Esophagus muscularis mucosa (tissue), 4 donors: ENCODE measurements around the gene SSTR5. TPM values are rescaled to one million over a fixed set of nuclear protein-coding genes. Genes with fewer than 3 reads are reported as not detected.
"Not testable (repeated sequence)": the region's sequence is repeated elsewhere in the genome, so short reads cannot be mapped to it uniquely, and the experiment has no call there.

Source experiments
- DNase-seq: peaks from one replicate; pipeline ENCODE4 v3.0.0-alpha.2; 2017; ENCODE audit errors: extremely low spot score
- H3K27ac ChIP-seq, 4 donors: fragments of 200-600 bp; sonication (generic); replicated peaks in 1 of 4; 1 replicate in 3 of 4; 2 replicates in 1 of 4; pipeline ENCODE4 v1.5.1; 2016 to 2019; ENCODE audit warnings: mild to moderate bottlenecking in 1 of 4
- H3K27me3 ChIP-seq, 4 donors: fragments of 200-600 bp; sonication (generic); one replicate each; pipeline versions ENCODE4 v1.5.1 to v1.6.0; 2016 to 2019
- H3K36me3 ChIP-seq, 4 donors: fragments of 200-600 bp; sonication (generic); one replicate each; pipeline ENCODE4 v1.5.1; 2016 to 2019
- H3K4me1 ChIP-seq, 4 donors: fragments of 200-600 bp; sonication (generic); one replicate each; pipeline ENCODE4 v1.5.1; 2016 to 2019
- H3K4me3 ChIP-seq, 4 donors: fragments of 200-600 bp; sonication (generic); 1 replicate in 2 of 4; 2 replicates in 2 of 4; pipeline ENCODE4 v1.5.1; 2016 to 2019; ENCODE audit warnings: mild to moderate bottlenecking in 4 of 4, moderate library complexity in 1 of 4
- H3K9me3 ChIP-seq, 4 donors: fragments of 200-600 bp; sonication (generic); 1 replicate in 3 of 4; 2 replicates in 1 of 4; pipeline ENCODE4 v1.5.1; 2016 to 2019
- EP300 ChIP-seq: sonication (generic); formaldehyde crosslinking; IDR thresholded peaks from one replicate; pipeline ENCODE4 v1.6.1; 2017; ENCODE audit warnings: antibody characterized with exemption
- POLR2A ChIP-seq: fragments of 450-650 bp; IDR thresholded peaks from one replicate; pipeline ENCODE4 v1.6.1; 2017; ENCODE audit warnings: antibody characterized with exemption, moderate library complexity, mild to moderate bottlenecking, low read depth
- POLR2AphosphoS5 ChIP-seq, 2 donors: sonication (generic); formaldehyde crosslinking; IDR thresholded peaks; one replicate each; pipeline ENCODE4 v1.6.1; 2017; ENCODE audit warnings: antibody characterized with exemption in 2 of 2
- WGBS: methylation state at CpG from one replicate; pipeline ENCODE4 v1.1.5; 2018; 5-methylcytosine and 5-hydroxymethylcytosine counted together
- intact Hi-C: fragments of 100-400 bp; cut with DNase I; formaldehyde crosslinking; loops from one replicate; pipeline ENCODE4 v1.15.1; 2023
- total RNA-seq, 4 donors: library from RNA; depleted of rRNA; stranded (reverse); fragments of >200 nt; gene quantifications; one replicate each; pipeline versions ENCODE4 v1.1.0 to v1.2.1, GENCODE V29; 2016
- TF ChIP-seq, protein P1 (sequence below), 3 experiments: fragments of 200-600 bp in 2 of 3; fragments of 450-650 bp in 1 of 3; sonication (generic) in 2 of 3; IDR thresholded peaks; one replicate each; pipeline ENCODE4 v1.5.1; 2017 to 2019; ENCODE audit warnings: antibody characterized with exemption in 3 of 3, mild to moderate bottlenecking in 2 of 3, moderate library complexity in 1 of 3

The SSTR5 gene
- total RNA-seq, 4 donors from 2014 or later, result not detected

DNA sequence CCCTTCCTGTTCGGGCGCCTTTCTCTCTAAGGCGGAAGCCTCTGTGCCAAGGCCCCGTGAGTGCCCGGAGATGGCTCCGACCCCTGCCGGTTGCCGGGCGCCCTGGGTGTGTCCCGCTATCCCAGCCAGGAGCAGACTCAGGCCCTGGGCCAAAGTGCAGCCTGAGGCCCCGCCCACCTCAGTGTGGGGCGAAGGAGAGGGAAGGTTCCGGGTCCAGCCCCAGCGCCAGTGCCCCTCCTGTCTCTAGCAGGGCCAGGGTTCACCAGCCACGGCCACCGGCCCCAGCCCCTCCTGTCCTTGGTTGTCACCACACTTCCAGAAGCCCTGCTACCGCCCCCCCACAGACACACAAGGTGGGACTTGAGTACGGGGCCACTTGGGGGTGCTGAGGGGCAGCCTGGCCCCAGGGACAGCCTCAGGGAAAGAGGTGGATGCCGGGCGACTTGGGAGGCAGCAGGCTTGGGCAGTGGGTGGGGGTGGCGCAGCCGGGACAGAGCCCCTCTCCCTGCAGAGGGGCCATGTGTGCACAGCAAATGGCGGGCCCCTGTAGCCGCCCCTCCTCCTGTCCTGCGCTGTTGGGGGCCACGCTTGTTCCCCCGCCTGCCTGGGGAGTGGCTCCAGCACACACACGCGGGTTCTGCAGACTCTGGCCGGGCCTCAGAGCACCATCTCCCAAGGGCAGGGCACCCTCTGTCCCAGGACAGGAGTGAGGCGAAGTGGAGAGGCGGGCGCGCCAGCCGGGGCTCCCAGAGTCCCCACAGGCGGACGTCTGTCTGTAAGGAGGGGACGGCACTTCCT lies 17.5 kb downstream of the SSTR5 start:
- Histone ChIP-seq H3K4me1 (peaks cover 20 to 24% (median 23%) of the 10 kb centered on the region in 4 donors), H3K4me3 (peak overlapping the region in 3 of 4 donors; percentile 14 to 36 (median 20)), H3K27ac (no peak overlapping the region), H3K36me3 (no peaks in the 10 kb centered on the region), H3K27me3 (peaks cover 0 to 73% (median 22%) of the 10 kb centered on the region in 4 donors), H3K9me3 (peaks cover 0 to 14% (median 11%) of the 10 kb centered on the region in 4 donors)
- intact Hi-C loops, result no loop called here
- no peak for DNase-seq
- 29% methylated on average over 16 of the region's 38 CpGs for WGBS
- TF ChIP-seq, protein P1, sequence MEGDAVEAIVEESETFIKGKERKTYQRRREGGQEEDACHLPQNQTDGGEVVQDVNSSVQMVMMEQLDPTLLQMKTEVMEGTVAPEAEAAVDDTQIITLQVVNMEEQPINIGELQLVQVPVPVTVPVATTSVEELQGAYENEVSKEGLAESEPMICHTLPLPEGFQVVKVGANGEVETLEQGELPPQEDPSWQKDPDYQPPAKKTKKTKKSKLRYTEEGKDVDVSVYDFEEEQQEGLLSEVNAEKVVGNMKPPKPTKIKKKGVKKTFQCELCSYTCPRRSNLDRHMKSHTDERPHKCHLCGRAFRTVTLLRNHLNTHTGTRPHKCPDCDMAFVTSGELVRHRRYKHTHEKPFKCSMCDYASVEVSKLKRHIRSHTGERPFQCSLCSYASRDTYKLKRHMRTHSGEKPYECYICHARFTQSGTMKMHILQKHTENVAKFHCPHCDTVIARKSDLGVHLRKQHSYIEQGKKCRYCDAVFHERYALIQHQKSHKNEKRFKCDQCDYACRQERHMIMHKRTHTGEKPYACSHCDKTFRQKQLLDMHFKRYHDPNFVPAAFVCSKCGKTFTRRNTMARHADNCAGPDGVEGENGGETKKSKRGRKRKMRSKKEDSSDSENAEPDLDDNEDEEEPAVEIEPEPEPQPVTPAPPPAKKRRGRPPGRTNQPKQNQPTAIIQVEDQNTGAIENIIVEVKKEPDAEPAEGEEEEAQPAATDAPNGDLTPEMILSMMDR (IDR thresholded peaks at IDR 0.05), result no peak
- TF ChIP-seq EP300 (no peak), POLR2AphosphoS5 (IDR thresholded peaks at IDR 0.05) (no peak), POLR2A (no peak)

DNA sequence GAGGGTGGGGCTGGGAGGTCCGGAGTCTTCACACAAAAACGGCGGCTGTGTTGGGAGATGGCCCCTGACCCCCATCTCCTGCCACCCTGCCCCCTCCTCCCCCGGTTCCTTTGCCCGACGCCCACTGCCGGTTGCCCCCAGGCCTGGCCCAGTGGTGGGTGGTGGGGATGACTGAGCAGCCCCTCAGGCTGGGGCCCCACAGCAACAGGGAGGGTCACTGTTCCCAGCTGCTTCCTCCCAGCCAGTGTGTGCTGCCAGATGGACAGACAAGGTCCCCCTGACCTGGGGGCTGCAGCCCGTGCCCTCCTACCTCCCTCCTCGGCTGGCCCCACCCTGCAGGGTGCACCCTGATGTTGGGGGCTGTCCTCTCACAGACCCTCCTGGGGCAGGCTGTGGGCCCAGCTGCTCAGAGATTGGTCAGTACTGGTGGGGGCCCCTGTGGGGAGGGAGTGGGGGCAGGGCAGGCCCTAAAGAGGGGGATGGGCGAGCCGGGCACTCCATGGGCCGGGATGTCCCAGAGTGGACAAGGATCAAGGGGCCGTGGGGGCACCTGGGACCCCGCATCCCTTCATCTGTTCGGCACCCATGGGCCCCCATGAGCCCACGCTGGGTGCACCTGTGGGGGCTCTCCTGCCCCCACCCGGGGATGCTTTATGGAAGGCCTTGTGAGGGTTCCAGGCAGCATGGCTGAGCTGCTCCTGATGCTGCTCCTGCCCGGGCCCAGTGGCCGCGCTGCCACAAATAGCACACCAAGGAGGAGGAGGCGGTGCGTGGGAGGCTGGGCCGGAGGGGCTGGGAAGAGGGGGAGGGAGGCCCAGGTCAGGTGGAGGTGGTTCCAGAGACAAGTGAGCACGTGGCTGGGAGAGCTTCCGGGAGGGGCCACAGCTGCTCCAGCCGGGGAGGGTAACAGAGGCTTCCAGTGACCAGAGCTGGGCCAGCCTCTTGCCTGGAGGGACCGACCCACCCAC lies 18.4 kb downstream of the SSTR5 start:
- peaks cover 20 to 24% (median 23%) of the 10 kb centered on the region in 4 donors for H3K4me1 ChIP-seq
- H3K9me3 ChIP-seq, result peaks cover 0 to 5% (median 2%) of the 10 kb centered on the region in 4 donors
- WGBS, result 13% methylated on average over 3 of the region's 27 CpGs
- no peak for TF ChIP-seq POLR2AphosphoS5 (IDR thresholded peaks at IDR 0.05)
- TF ChIP-seq EP300, result no peak
- TF ChIP-seq, protein P1 (IDR thresholded peaks at IDR 0.05), result no peak
- TF ChIP-seq POLR2A, result no peak
- DNase-seq, result no peak
- no peak overlapping the region for H3K4me3 ChIP-seq
- no peak overlapping the region for H3K27ac ChIP-seq
- intact Hi-C loops, result no loop called here
- H3K27me3 ChIP-seq, result peaks cover 0 to 71% (median 22%) of the 10 kb centered on the region in 4 donors
- H3K36me3 ChIP-seq, result no peaks in the 10 kb centered on the region

DNA sequence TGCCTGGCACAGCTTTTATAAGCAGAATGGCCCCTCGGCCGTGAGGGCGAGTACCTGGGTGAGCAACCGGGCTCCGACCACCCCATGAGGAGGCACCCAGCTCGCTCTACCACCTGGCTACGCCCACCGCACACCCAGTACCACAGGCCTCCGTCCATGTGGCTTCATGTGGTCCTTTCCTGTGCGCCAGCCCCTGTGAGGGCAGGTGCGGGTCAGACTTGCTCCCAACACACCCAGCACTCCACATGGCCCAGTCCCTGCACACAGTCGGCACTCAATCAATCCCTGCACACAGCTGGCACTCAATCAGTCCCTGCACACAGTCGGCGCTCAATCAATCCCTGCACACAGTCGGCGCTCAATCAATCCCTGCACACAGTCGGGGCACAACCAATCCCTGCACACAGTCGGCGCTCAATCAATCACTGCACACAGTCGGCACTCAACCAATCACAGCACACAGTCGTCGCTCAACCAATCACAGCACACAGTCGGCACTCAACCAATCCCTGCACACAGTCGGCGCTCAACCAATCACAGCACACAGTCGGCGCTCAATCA lies 19.5 kb downstream of the SSTR5 start:
- Histone ChIP-seq H3K4me1 (peaks cover 20 to 24% (median 23%) of the 10 kb centered on the region in 4 donors), H3K9me3 (no peaks in the 10 kb centered on the region), H3K36me3 (no peaks in the 10 kb centered on the region), H3K27me3 (peaks cover 0 to 71% (median 22%) of the 10 kb centered on the region in 4 donors), H3K27ac (no peak overlapping the region), H3K4me3 (no peak overlapping the region)
- intact Hi-C loops, result no loop called here
- TF ChIP-seq POLR2AphosphoS5 (IDR thresholded peaks at IDR 0.05) (no peak), POLR2A (no peak), EP300 (no peak)
- TF ChIP-seq, protein P1 (IDR thresholded peaks at IDR 0.05), result no peak
- 91% methylated on average over 24 of the region's 27 CpGs for WGBS
- no peak for DNase-seq

GRCh38 chr16:1092685-1093283 lies 20.2 kb downstream of the SSTR5 start:
- H3K4me3 ChIP-seq, H3K36me3 ChIP-seq, intact Hi-C loops, H3K9me3 ChIP-seq, H3K27ac ChIP-seq, DNase-seq: not testable (repeated sequence)
- Histone ChIP-seq H3K27me3 (peaks cover 0 to 71% (median 21%) of the 10 kb centered on the region in 4 donors), H3K4me1 (peaks cover 20 to 24% (median 23%) of the 10 kb centered on the region in 4 donors)
- 98% methylated on average over 18 of the region's 40 CpGs for WGBS
